Esophagus (tissue), 2 donors: ENCODE results near the gene TSHZ2. TPM values are rescaled to one million over a fixed set of nuclear protein-coding genes. Genes with fewer than 3 reads are reported as not detected.

Source experiments
- H3K27ac ChIP-seq, 2 donors: one replicate each; pipeline ENCODE4 v1.5.1; 2013; ENCODE audit warnings: low read depth in 2 of 2, mild to moderate bottlenecking in 2 of 2, inconsistent platforms in 1 of 2, low read length in 1 of 2, moderate library complexity in 1 of 2
- H3K27me3 ChIP-seq, 2 donors: one replicate each; pipeline ENCODE4 v1.6.1; 2013; ENCODE audit warnings: low read length in 2 of 2, control low read depth in 1 of 2, mild to moderate bottlenecking in 1 of 2; ENCODE audit not compliant: insufficient read depth in 2 of 2, control insufficient read depth in 1 of 2
- H3K36me3 ChIP-seq, 2 donors: one replicate each; pipeline ENCODE4 v1.6.1; 2013; ENCODE audit warnings: low read length in 1 of 2; ENCODE audit not compliant: control insufficient read depth in 2 of 2, insufficient read depth in 2 of 2
- H3K4me1 ChIP-seq, 2 donors: one replicate each; pipeline ENCODE4 v1.6.1; 2013; ENCODE audit warnings: low read length in 1 of 2; ENCODE audit not compliant: control insufficient read depth in 2 of 2, insufficient read depth in 2 of 2
- H3K4me3 ChIP-seq, 2 donors: one replicate each; pipeline ENCODE4 v1.5.1; 2013; ENCODE audit warnings: low read length in 2 of 2, mild to moderate bottlenecking in 2 of 2, low read depth in 1 of 2, moderate library complexity in 1 of 2
- H3K9me3 ChIP-seq, 2 donors: one replicate each; pipeline ENCODE4 v1.6.1; 2013; ENCODE audit warnings: mild to moderate bottlenecking in 2 of 2, low read depth in 1 of 2, low read length in 1 of 2, moderate library complexity in 1 of 2; ENCODE audit not compliant: control insufficient read depth in 2 of 2, insufficient read depth in 1 of 2
- WGBS, 2 donors: extraction: QIAGEN DNeasy Blood & Tissue Kit; methylation state at CpG; one replicate each; pipeline ENCODE4 v1.1.7; 2013; 5-methylcytosine and 5-hydroxymethylcytosine counted together
- polyA plus RNA-seq, 2 donors: library from polyadenylated mRNA; stranded (reverse); fragments of 200-250 nt; gene quantifications; one replicate each; pipeline ENCODE4 v1.2.3, GENCODE V29; 2013
- donor health status: healthy with polysubstance abuse.
- donor health status: Bipolar disorder and iron deficiency.

The TSHZ2 gene
- polyA plus RNA-seq, 2 donors: 4.6 to 11.7 TPM

DNA sequence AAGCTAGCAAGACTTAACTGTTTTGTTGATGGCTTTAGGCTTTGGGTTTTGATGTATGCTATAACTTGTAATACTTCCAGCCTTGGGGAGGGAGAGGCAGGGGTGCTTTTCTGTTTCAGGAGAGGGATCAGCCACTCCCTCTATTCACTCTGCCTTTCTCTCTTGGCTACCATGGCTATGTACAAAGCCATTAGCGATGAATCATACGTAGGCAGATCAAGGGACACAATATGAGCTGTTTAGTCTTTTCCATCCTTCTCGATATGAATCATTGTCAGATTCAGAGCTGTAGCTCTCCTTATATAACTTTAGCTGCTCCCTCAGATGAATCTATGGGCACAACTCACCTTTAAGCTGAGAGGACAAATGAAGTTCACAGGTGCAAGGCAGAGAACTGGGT is 230.6 kb downstream of the TSHZ2 start:
- no peaks in the 10 kb centered on the region for H3K9me3 ChIP-seq
- peaks cover 0 to 2% of the 10 kb centered on the region in 2 donors for H3K4me1 ChIP-seq
- no peak overlapping the region for H3K4me3 ChIP-seq
- 37 to 58% methylated on average over 3 of the region's 3 CpGs for WGBS, 2 donors
- peaks cover 0 to 9% of the 10 kb centered on the region in 2 donors for H3K27me3 ChIP-seq
- H3K36me3 ChIP-seq: no peaks in the 10 kb centered on the region
- no peak overlapping the region for H3K27ac ChIP-seq

DNA sequence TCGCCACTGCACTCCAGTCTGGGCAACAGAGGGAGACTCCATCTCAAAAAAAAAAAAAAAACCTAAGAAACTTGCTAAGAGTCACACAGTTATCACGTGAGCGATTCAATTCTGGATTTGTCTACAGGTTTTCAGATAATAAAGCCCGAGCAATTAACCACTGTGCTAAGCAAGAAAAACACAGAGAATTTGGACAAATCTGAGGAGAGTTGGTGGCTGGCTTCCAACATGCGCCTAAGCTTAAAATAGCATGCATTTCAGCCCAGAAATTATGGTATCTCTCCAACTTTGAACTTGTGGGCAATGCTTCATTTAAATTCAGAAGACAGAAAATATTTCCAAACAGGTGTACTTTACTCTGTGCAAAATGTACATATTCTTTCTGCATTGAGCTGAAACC is 232.9 kb downstream of the TSHZ2 start:
- Histone ChIP-seq H3K9me3 (no peaks in the 10 kb centered on the region), H3K27ac (no peak overlapping the region), H3K4me1 (peaks cover 0 to 4% of the 10 kb centered on the region in 2 donors), H3K36me3 (no peaks in the 10 kb centered on the region), H3K4me3 (no peak overlapping the region), H3K27me3 (peaks cover 0 to 4% of the 10 kb centered on the region in 2 donors)
- 69 to 70% methylated on average over 5 of the region's 5 CpGs for WGBS, 2 donors

GRCh38 chr20:53208110-53208832 is 236.1 kb downstream of the TSHZ2 start:
- Histone ChIP-seq H3K36me3 (no peaks in the 10 kb centered on the region), H3K4me1 (peaks cover 0 to 3% of the 10 kb centered on the region in 2 donors), H3K27ac (no peak overlapping the region), H3K4me3 (no peak overlapping the region), H3K27me3 (no peaks in the 10 kb centered on the region), H3K9me3 (no peaks in the 10 kb centered on the region)
- 77 to 85% methylated on average over 11 of the region's 11 CpGs for WGBS, 2 donors

GRCh38 chr20:53210041-53210440 is 237.9 kb downstream of the TSHZ2 start:
- H3K9me3 ChIP-seq: no peaks in the 10 kb centered on the region
- no peak overlapping the region for H3K27ac ChIP-seq
- no peaks in the 10 kb centered on the region for H3K27me3 ChIP-seq
- 83 to 85% methylated on average over 13 of the region's 13 CpGs for WGBS, 2 donors
- H3K4me3 ChIP-seq: no peak overlapping the region
- no peaks in the 10 kb centered on the region for H3K36me3 ChIP-seq
- peaks cover 0 to 3% of the 10 kb centered on the region in 2 donors for H3K4me1 ChIP-seq

GRCh38 chr20:53210931-53211330 is 238.8 kb downstream of the TSHZ2 start:
- Histone ChIP-seq H3K4me1 (peaks cover 0 to 3% of the 10 kb centered on the region in 2 donors), H3K27me3 (no peaks in the 10 kb centered on the region), H3K4me3 (no peak overlapping the region), H3K36me3 (no peaks in the 10 kb centered on the region), H3K27ac (no peak overlapping the region), H3K9me3 (no peaks in the 10 kb centered on the region)
- 64 to 79% methylated on average over 3 of the region's 3 CpGs for WGBS, 2 donors

DNA sequence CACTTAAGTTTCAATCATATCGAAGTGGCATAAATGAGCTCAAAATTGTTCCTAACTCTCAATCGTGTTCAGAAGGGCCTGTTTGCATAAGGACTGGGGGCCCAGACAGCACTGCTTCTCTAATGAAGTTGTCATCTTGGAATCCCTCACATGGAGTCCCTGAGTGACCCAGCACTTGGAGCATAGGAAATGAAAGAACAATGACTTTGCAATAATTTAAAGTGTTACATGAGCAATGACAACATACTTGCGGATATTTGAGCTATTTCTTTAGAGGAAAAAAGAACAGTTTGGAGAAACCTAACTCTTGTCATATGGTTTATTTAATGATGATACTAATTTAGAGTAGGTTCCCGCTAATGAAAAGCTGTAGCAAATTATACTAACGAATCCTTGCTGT is 239.9 kb downstream of the TSHZ2 start:
- no peak overlapping the region for H3K27ac ChIP-seq
- 87% methylated on average over 5 of the region's 5 CpGs for WGBS, 2 donors

DNA sequence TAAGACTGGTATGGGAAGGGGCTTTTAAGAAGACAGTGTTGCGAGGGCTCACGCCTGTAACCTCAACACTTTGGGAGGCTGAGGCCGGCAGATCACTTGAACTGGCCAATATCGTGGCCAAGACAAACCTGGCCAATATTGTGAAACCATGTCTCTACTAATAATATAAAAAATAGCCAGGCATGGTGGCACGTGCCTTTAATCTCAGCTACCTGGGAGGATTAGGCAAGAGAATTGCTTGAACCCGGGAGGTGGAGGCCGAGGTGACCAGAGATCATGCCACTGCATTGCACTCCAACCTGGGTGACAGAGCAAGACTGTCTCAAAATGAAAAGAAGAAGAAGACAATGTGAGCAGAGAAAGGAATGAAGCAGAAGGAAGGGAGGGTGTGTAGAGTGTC is 242.2 kb downstream of the TSHZ2 start:
- 94 to 95% methylated on average over 7 of the region's 7 CpGs for WGBS, 2 donors
- Histone ChIP-seq H3K4me1 (no peaks in the 10 kb centered on the region), H3K4me3 (no peak overlapping the region), H3K9me3 (no peaks in the 10 kb centered on the region), H3K36me3 (no peaks in the 10 kb centered on the region), H3K27ac (no peak overlapping the region), H3K27me3 (no peaks in the 10 kb centered on the region)

More for the DNA sequence above, 239.9 kb downstream of the TSHZ2 start:
- Histone ChIP-seq H3K4me3 (no peak overlapping the region), H3K36me3 (no peaks in the 10 kb centered on the region), H3K4me1 (peaks cover 0 to 3% of the 10 kb centered on the region in 2 donors), H3K9me3 (no peaks in the 10 kb centered on the region), H3K27me3 (no peaks in the 10 kb centered on the region)

DNA sequence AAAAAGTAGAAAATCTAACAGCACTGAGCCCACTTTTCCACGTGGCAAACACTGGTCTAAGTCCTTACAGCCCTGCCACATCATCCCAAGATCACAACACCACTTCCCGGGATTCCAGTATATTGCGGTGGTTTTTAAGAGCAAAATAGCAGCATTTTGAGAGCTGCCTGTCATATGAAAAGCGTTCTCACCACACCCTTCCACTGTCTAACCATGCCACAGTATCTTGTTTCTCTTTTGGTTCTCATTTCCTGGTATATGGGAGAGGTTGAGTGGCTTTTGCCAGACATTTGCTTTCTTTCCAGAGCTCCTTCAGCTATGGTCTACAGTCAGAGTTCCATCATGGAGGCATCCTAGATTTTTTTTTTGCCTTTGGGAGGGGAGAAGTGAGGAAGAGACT is 243.0 kb downstream of the TSHZ2 start:
- 63 to 69% methylated on average over 4 of the region's 4 CpGs for WGBS, 2 donors
- H3K9me3 ChIP-seq: no peaks in the 10 kb centered on the region
- H3K27me3 ChIP-seq: no peaks in the 10 kb centered on the region
- no peak overlapping the region for H3K4me3 ChIP-seq
- H3K4me1 ChIP-seq: no peaks in the 10 kb centered on the region
- no peaks in the 10 kb centered on the region for H3K36me3 ChIP-seq
- H3K27ac ChIP-seq: peak overlapping the region in 1 of 2 donors; percentile 76

DNA sequence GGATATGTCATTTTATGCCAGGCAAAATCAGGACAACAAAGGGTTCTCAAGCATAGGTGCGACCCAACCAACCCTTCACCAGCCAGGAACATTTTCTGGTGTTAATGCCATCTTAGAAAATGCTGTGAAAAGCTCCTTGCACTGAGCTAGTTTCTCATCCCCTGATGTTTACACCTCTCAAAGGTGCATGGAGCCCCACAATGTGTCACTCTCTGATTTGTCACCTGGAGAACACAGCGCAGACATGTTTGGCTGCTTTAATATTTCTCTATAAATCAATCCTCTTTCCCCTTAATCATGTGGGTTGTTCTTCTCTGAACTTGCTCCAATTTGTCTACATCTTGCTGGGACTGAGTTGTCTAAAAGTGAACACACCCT is 244.3 kb downstream of the TSHZ2 start:
- H3K27me3 ChIP-seq: no peaks in the 10 kb centered on the region
- H3K9me3 ChIP-seq: no peaks in the 10 kb centered on the region
- H3K4me1 ChIP-seq: no peaks in the 10 kb centered on the region
- H3K27ac ChIP-seq: peak overlapping the region in 1 of 2 donors; percentile 59
- no peaks in the 10 kb centered on the region for H3K36me3 ChIP-seq
- WGBS, 2 donors: 81% methylated on average over 2 of the region's 2 CpGs
- H3K4me3 ChIP-seq: peak overlapping the region in 1 of 2 donors; percentile 30
